GM18868 (cell line): ENCODE data around the gene NHLRC4.
"Not testable (repeated sequence)": the region's sequence is repeated elsewhere in the genome, so short reads cannot be mapped to it uniquely, and the experiment has no call there.

ENCODE experiments used
- ATAC-seq: cut with Tn5 transposase; IDR thresholded peaks from one replicate; pipeline ENCODE4 v1.9.1; 2021; ENCODE audit warnings: mild to moderate bottlenecking, moderate library complexity; ENCODE audit not compliant: unreplicated experiment

NHLRC4 gene

DNA sequence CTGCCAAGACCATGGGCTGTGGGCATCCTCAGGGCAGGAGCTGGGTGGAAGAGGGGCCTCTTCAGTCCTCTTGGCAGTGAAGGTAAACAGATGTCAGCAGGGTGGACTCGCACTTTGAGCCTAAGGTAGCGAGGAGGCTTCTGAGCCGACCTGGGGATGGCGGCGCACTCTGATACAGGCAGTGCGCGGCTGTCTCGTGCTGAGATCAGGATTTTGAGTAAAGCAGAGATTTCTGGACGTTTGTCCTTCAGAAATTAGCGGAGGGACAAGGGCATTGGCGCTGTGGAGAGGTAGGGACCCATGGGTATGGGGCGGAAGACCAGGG, 29.9 kb downstream of the NHLRC4 start:
- ATAC-seq, result no peak

GRCh38 chr16:597655-598054, 30.9 kb downstream of the NHLRC4 start:
- not testable (repeated sequence) for ATAC-seq

DNA sequence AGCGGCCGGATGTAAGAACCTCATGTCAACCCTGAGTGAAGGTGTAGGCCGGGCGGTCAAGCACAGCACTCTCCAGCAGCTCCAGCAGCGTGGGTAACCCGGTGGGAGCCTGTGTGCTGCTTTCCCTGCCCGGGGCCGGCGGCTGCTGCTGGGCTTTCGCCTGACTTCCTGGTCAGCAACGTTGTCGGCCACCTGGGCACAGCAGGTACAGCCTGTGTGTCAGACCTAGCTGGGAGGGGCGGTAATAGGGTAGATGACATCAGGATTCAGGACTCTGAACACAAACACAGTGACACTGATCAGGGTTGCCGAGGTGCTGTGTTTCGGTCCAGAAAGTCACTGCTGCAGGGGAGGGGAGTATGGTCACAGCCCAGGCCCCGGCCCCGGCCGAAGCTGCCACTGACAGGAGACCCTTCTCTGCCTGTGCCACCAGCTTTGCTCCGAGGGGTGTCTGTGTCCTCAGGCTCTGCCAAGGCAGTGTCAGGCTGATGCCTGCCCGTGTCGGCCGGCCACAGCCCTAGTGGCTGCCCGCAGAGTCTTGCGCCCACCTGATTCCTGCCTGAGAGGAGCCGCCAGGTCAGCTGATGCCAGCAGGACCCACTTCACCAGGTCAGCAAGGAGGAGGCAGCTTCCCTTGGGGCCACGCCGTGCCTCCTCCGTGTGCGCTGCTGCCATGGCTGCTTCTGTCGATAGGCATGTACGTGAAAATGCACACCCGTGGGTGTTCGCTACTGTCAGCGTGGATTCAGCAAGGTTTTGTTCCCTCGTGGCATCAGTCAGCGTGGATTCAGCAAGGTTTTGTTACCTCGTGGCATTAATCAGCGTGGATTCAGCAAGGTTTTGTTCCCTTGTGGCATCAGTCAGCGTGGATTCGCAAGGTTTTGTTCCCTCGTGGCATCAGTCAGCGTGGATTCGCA, 32.3 kb downstream of the NHLRC4 start:
- ATAC-seq, result no peak

- no peak for ATAC-seq
Observed at GRCh38 chr16:600781-601180, 34.0 kb downstream of the NHLRC4 start.

DNA sequence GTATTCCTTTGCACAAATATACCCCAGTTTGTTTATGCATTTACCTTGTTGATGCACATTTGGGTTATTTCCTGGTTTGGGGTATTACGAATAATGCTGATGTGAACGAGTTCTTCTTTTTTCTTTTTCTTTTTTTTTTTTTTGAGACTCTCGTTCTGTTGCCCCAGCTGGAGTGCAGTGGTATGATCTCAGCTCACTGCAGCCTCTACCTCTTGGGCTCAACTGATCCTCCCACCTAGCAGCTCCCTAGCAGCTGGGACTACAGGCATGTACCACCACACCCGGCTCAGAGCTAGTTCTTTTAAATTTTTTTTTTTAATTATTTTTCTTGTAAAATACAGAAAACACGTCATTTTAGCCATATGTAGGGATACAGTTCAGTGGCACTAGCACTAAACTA, 37.1 kb downstream of the NHLRC4 start:
- ATAC-seq, result no peak

DNA sequence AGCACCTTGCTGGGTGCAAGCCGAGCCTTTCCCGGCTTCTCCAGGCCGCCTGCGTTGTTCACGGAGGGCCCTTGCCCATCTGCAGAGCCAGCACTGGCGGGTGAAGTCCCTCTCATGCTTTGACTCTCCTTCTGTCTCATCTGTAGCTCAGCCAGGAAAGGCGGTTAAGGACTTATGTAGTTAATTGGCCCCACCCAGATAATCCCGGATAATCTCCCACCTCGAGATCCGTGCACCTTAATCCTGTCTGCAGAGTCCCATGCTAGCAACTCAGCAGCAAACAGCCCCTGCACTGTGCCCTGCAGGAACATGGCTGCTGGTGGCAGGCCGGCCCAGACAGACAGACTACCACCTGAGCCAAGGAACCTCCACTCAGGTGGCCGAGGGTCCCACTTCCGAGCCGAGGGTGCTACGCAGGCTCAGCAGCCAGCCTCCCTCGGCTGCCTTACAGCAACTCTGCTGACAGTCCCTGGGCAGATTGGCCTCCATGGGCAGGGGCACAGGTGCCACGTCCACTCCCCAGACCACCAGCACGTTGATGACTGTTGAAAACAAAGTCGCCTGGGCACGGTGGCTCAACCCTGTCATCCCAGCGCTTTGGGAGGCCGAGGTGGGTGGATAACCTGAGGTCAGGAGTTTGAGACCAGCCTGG, 40.0 kb downstream of the NHLRC4 start:
- no peak for ATAC-seq

- no peak for ATAC-seq
Observed at GRCh38 chr16:608019-608418, 41.2 kb downstream of the NHLRC4 start.

- no peak for ATAC-seq
Observed at GRCh38 chr16:609316-609715, 42.5 kb downstream of the NHLRC4 start.

DNA sequence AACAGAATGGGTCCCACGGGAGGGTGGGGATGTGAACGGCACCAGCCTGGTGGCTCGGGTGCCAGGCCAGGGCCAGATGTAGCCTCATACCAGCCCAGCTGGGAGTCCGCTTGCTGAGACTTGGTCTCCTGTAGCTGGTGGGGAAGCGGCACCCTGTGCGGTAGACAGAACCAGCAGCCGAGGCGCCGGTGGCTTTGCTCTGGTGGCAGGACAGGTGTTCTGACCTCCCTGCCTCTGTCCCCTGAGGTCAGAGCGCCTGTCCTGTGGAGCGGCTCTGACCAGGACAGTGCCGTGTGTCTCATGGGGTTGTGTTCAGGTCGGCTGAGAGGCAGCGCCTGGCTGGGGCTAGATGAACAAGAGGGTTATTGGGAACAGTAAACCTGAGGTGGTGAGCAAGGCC, 43.2 kb downstream of the NHLRC4 start:
- no peak for ATAC-seq

- no peak for ATAC-seq
Observed at GRCh38 chr16:610513-611381, 43.9 kb downstream of the NHLRC4 start.

DNA sequence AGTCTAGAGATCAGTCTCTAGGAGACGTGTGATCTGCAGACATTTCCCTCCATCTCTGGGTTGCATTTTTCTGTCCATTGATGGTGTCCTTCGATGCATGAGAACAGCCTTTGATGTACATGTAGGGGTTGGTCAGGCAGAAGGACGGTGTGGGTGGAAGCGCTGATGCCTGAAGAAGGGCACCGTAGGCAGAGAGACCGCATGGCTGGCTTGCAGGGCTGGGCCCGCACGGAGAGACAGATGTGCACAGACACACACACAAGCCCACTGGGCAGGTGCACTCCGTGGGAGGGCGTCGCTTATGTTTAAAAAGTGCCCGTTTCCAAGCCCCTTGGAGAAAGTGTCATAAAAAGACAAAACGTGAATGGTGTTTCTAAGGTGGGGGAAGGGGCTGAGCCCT, 48.3 kb downstream of the NHLRC4 start:
- no peak for ATAC-seq

DNA sequence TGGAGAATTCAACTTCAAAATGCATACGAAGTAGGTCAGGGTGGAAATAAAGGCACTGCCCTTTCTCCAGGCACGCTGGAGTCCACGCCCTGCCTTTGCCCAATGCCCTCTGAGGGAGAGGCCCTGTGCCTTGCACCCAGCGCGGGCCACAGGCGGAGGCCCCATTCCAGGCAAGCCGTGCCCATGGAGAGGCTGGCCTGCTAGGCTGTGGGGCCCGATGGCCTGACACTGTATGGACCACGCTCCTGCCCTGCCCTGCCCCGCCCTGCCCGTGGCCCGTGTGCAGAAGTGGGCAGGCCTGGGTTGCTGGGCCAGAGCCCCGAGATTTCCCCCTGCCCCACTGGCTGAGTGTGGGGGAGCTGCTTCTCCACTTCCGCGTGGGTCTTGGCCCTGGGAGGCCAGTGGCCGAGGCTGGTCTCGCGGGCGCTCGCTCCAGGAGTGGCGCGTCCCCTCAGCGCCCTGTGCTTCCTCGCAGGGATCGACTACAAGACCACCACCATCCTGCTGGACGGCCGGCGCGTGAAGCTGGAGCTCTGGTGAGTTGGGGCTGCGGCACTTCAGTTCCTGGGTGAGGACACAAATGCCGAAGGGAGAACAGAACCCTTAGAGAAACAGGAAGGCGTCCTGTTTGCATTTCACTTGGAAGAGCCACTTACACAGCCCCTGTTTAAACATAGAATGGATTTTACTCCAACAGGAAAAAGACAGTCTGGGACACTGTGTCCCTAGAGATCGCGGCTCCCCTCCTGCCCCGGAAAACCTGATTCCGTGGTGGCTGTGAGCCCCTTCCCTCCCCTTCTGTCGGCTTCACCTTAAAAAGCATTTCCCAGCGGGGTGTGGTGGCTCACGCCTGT, 50.2 kb downstream of the NHLRC4 start:
- no peak for ATAC-seq

GRCh38 chr16:617855-618254, 51.0 kb downstream of the NHLRC4 start:
- no peak for ATAC-seq
